IPS-15b (cell line): Measurements from ENCODE around the gene RUFY1.
"Not testable (repeated sequence)": the region's sequence is repeated elsewhere in the genome, so short reads cannot be mapped to it uniquely, and the experiment has no call there.

Experiments
- H3K27me3 ChIP-seq: one replicate; pipeline ENCODE4 v1.6.1; 2013; ENCODE audit warnings: low read length; ENCODE audit not compliant: control insufficient read depth, insufficient read depth
- H3K36me3 ChIP-seq: one replicate; pipeline ENCODE4 v1.6.1; 2013; ENCODE audit warnings: low read length; ENCODE audit not compliant: control insufficient read depth, insufficient read depth
- H3K4me1 ChIP-seq: one replicate; pipeline ENCODE4 v1.6.1; 2013; ENCODE audit warnings: mild to moderate bottlenecking, low read length; ENCODE audit not compliant: control insufficient read depth, insufficient read depth
- H3K4me3 ChIP-seq: one replicate; pipeline ENCODE4 v1.5.1; 2013; ENCODE audit warnings: low read depth, low read length
- H3K9ac ChIP-seq: one replicate; pipeline ENCODE4 v1.6.1; 2013; ENCODE audit warnings: low read depth, mild to moderate bottlenecking, low read length
- H3K9me3 ChIP-seq: one replicate; pipeline ENCODE4 v1.6.1; 2013; ENCODE audit warnings: mild to moderate bottlenecking, low read length; ENCODE audit not compliant: control insufficient read depth, insufficient read depth

Gene RUFY1

DNA sequence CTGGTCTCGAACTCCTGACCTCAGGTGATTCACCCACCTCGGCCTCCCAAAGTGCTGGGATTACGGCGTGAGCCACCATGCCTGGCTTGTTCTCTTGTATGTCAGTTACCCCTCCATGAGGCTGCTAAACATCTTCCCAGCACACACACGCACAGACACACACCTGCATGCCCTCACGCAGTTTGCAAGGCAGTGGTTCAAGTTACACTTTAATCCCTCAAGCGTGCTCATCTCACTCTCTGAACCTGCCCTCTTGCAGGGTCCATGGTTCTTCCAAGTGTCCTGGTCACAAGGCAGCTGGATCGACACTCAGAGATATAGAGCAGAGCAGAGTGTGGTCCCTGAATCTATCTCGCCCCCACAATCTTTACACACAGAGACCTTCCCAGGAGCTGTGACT, 34.1 kb upstream of the RUFY1 start:
- Histone ChIP-seq H3K27me3 (no peaks in the 10 kb centered on the region), H3K4me3 (no peak overlapping the region), H3K9ac (no peak overlapping the region), H3K9me3 (no peaks in the 10 kb centered on the region), H3K36me3 (no peaks in the 10 kb centered on the region), H3K4me1 (peaks cover 3% of the 10 kb centered on the region)

- not testable (repeated sequence) for H3K4me3 ChIP-seq, H3K27me3 ChIP-seq, H3K9ac ChIP-seq, H3K9me3 ChIP-seq, H3K36me3 ChIP-seq, H3K4me1 ChIP-seq
These were observed 32.6 kb upstream of the RUFY1 start for GRCh38 chr5:179517746-179518145.

- not testable (repeated sequence) for H3K4me1 ChIP-seq, H3K36me3 ChIP-seq, H3K4me3 ChIP-seq, H3K27me3 ChIP-seq, H3K9ac ChIP-seq, H3K9me3 ChIP-seq
These were observed 32.0 kb upstream of the RUFY1 start for GRCh38 chr5:179518369-179518768.

- not testable (repeated sequence) for H3K36me3 ChIP-seq, H3K4me3 ChIP-seq, H3K27me3 ChIP-seq, H3K4me1 ChIP-seq, H3K9ac ChIP-seq, H3K9me3 ChIP-seq
These were observed 30.8 kb upstream of the RUFY1 start for GRCh38 chr5:179519416-179520070.

GRCh38 chr5:179522107-179522506, 28.2 kb upstream of the RUFY1 start:
- not testable (repeated sequence) for H3K27me3 ChIP-seq, H3K4me1 ChIP-seq, H3K9me3 ChIP-seq, H3K4me3 ChIP-seq, H3K36me3 ChIP-seq, H3K9ac ChIP-seq

DNA sequence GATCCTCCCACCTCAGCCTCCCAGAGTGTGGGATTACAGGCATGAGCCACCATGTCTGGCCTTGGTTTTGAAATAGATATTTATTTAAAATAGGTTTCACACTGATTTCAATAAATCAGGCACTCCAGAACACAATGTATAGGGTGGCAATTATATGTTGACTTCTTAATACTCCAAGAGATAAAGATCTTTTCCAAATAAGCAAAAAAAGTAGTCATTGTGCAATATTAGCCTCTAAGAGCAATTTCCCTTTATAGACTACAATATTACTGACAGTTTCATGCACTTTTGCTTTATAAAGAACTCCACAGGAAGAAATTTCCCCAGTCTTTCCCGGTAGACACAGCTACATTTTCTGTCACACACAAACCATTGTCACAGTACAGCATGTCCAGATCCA, 23.4 kb upstream of the RUFY1 start:
- no peak overlapping the region for H3K4me3 ChIP-seq
- no peak overlapping the region for H3K9ac ChIP-seq
- no peaks in the 10 kb centered on the region for H3K9me3 ChIP-seq
- H3K36me3 ChIP-seq, result no peaks in the 10 kb centered on the region
- H3K4me1 ChIP-seq, result no peaks in the 10 kb centered on the region
- H3K27me3 ChIP-seq, result no peaks in the 10 kb centered on the region

GRCh38 chr5:179530069-179530998, 20.0 kb upstream of the RUFY1 start:
- Histone ChIP-seq H3K9me3 (no peaks in the 10 kb centered on the region), H3K36me3 (no peaks in the 10 kb centered on the region), H3K4me1 (no peaks in the 10 kb centered on the region), H3K9ac (peak overlapping the region; percentile 57), H3K27me3 (no peaks in the 10 kb centered on the region), H3K4me3 (peak overlapping the region; percentile 74)

- Histone ChIP-seq H3K4me3 (no peak overlapping the region), H3K36me3 (no peaks in the 10 kb centered on the region), H3K27me3 (no peaks in the 10 kb centered on the region), H3K9me3 (no peaks in the 10 kb centered on the region), H3K9ac (no peak overlapping the region), H3K4me1 (no peaks in the 10 kb centered on the region)
These were observed 17.3 kb upstream of the RUFY1 start for GRCh38 chr5:179533024-179533423.

GRCh38 chr5:179533907-179534306, 16.4 kb upstream of the RUFY1 start:
- Histone ChIP-seq H3K36me3 (no peaks in the 10 kb centered on the region), H3K9ac (no peak overlapping the region), H3K27me3 (no peaks in the 10 kb centered on the region), H3K9me3 (no peaks in the 10 kb centered on the region), H3K4me3 (no peak overlapping the region), H3K4me1 (no peaks in the 10 kb centered on the region)

DNA sequence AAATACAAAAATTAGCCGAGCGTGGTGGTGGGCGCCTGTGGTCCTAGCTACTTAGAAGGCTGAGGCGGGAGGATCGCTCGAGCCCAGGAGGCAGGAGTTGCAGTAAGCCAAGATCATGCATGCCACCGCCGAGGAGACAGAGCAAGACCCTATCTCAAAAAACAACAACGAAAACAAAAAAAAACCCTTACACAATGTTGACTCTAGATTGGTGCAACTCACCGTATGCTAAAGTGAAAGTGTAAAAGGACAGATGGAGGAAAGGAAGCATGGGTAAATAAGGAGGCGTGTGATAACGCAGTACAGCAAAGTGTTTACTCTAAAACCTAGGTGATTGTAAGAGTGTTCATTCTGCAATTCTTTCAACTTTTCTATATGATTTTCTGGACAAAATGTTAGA, 15.9 kb upstream of the RUFY1 start:
- Histone ChIP-seq H3K27me3 (no peaks in the 10 kb centered on the region), H3K9me3 (no peaks in the 10 kb centered on the region), H3K4me3 (no peak overlapping the region), H3K9ac (no peak overlapping the region), H3K36me3 (no peaks in the 10 kb centered on the region), H3K4me1 (no peaks in the 10 kb centered on the region)

DNA sequence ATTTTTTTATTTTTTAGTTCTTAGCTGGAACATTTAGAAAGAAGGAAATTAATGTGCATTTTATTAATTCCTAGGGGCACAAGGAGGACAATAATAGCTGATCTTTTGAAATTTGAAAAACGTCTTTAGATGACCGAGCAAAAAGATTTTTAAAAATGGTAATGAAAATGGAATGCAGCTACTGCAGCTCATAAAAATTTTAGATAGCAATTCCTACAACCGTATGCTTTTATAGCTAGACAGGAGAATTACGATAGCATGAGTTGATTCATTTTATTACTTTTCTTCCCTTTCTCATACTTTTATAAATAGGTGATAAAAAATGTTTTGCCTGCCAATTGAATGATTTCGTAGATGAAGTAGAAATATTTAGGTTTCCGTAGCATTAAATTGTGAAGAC, 13.7 kb upstream of the RUFY1 start:
- H3K36me3 ChIP-seq, result no peaks in the 10 kb centered on the region
- H3K4me3 ChIP-seq, result no peak overlapping the region
- no peak overlapping the region for H3K9ac ChIP-seq
- no peaks in the 10 kb centered on the region for H3K27me3 ChIP-seq
- H3K4me1 ChIP-seq, result no peaks in the 10 kb centered on the region
- H3K9me3 ChIP-seq, result no peaks in the 10 kb centered on the region

- no peak overlapping the region for H3K9ac ChIP-seq
- H3K9me3 ChIP-seq, result no peaks in the 10 kb centered on the region
- H3K27me3 ChIP-seq, result no peaks in the 10 kb centered on the region
- H3K4me3 ChIP-seq, result no peak overlapping the region
- H3K4me1 ChIP-seq, result no peaks in the 10 kb centered on the region
- no peaks in the 10 kb centered on the region for H3K36me3 ChIP-seq
These were observed 8.2 kb upstream of the RUFY1 start for GRCh38 chr5:179542170-179542569.
